Hematopoietic multipotent progenitor cell treated with erythropoietin and hydrocortisone succinate and interleukin-3 and kit ligand, for 6 days (in vitro differentiated cells): ENCODE data around the gene LOXL4.

Source experiments
- DNase-seq: peaks from one replicate; pipeline ENCODE4 v3.0.0-alpha.2; 2015

LOXL4 gene

GRCh38 chr10:98294270-98294627 lies 26.3 kb upstream of the LOXL4 start:
- DNase-seq: no peak

GRCh38 chr10:98293550-98294269 lies 25.7 kb upstream of the LOXL4 start:
- no peak for DNase-seq

- DNase-seq: no peak
Measured at GRCh38 chr10:98292971-98293370, 25.0 kb upstream of the LOXL4 start.

GRCh38 chr10:98289802-98290209 lies 21.8 kb upstream of the LOXL4 start:
- DNase-seq: no peak

GRCh38 chr10:98287321-98287720 lies 19.3 kb upstream of the LOXL4 start:
- no peak for DNase-seq

- no peak for DNase-seq
Measured at GRCh38 chr10:98286419-98286818, 18.4 kb upstream of the LOXL4 start.

- DNase-seq: no peak
Measured at GRCh38 chr10:98285416-98285815, 17.4 kb upstream of the LOXL4 start.

- no peak for DNase-seq
Measured at GRCh38 chr10:98276311-98276710, 8.3 kb upstream of the LOXL4 start.

- no peak for DNase-seq
Measured at GRCh38 chr10:98274562-98274961, 6.6 kb upstream of the LOXL4 start.

GRCh38 chr10:98273057-98273850 lies 5.3 kb upstream of the LOXL4 start:
- no peak for DNase-seq

GRCh38 chr10:98272656-98273055 lies 4.7 kb upstream of the LOXL4 start:
- DNase-seq: no peak

- no peak for DNase-seq
Measured at GRCh38 chr10:98272245-98272644, 4.3 kb upstream of the LOXL4 start.

- no peak for DNase-seq
Measured at GRCh38 chr10:98270786-98271185, 2.8 kb upstream of the LOXL4 start.

GRCh38 chr10:98270073-98270740 lies 2.2 kb upstream of the LOXL4 start:
- DNase-seq: no peak

- DNase-seq: no peak
Measured at GRCh38 chr10:98269435-98269912, 1.5 kb upstream of the LOXL4 start.

GRCh38 chr10:98268694-98269431 lies 869 bp upstream of the LOXL4 start:
- DNase-seq: peak; percentile 18

GRCh38 chr10:98267069-98267893 lies 713 bp downstream of the LOXL4 start:
- DNase-seq: no peak

GRCh38 chr10:98266647-98267046 lies 1.3 kb downstream of the LOXL4 start:
- no peak for DNase-seq

- no peak for DNase-seq
Measured at GRCh38 chr10:98265403-98266378, 2.3 kb downstream of the LOXL4 start.

GRCh38 chr10:98264378-98265065 lies 3.5 kb downstream of the LOXL4 start:
- DNase-seq: no peak
